Measurements from ENCODE around the gene MDP1. TPM values are rescaled to one million over a fixed set of nuclear protein-coding genes. Genes with fewer than 3 reads are reported as not detected.

The MDP1 gene
- polyA plus RNA-seq, 1 donor = 21.8 TPM

- Histone ChIP-seq H3K27ac (ENCODE audit: low read length) (no peak overlapping the region), H3K4me3 (ENCODE audit: low read length) (no peak overlapping the region), H3K4me1 (ENCODE audit: control insufficient read depth, insufficient read depth, low read length) (peaks cover 21% of the 10 kb centered on the region), H3K36me3 (ENCODE audit: control insufficient read depth, insufficient read depth, low read length) (peaks cover 61% of the 10 kb centered on the region), H3K9me3 (ENCODE audit: control insufficient read depth, low read depth, low read length) (no peaks in the 10 kb centered on the region), H3K27me3 (ENCODE audit: control insufficient read depth, insufficient read depth, low read length) (no peaks in the 10 kb centered on the region)
- no peak for DNase-seq
- 100% methylated on average over 1 of the region's 5 CpGs for WGBS (ENCODE audit: insufficient coverage, low lambda C conversion rate)
These were observed 22.3 kb upstream of the MDP1 start for GRCh38 chr14:24238123-24238522.

- H3K27me3 ChIP-seq (ENCODE audit: control insufficient read depth, insufficient read depth, low read length) = no peaks in the 10 kb centered on the region
- no peaks in the 10 kb centered on the region for H3K9me3 ChIP-seq (ENCODE audit: control insufficient read depth, low read depth, low read length)
- peaks cover 21% of the 10 kb centered on the region for H3K4me1 ChIP-seq (ENCODE audit: control insufficient read depth, insufficient read depth, low read length)
- no peak for DNase-seq
- peaks cover 61% of the 10 kb centered on the region for H3K36me3 ChIP-seq (ENCODE audit: control insufficient read depth, insufficient read depth, low read length)
- H3K27ac ChIP-seq (ENCODE audit: low read length) = no peak overlapping the region
- H3K4me3 ChIP-seq (ENCODE audit: low read length) = no peak overlapping the region
- no CpG with 5 or more reads among the region's 2 CpGs for WGBS (ENCODE audit: insufficient coverage, low lambda C conversion rate)
These were observed 21.6 kb upstream of the MDP1 start for GRCh38 chr14:24237463-24237955.

- no peak overlapping the region for H3K27ac ChIP-seq (ENCODE audit: low read length)
- H3K9me3 ChIP-seq (ENCODE audit: control insufficient read depth, low read depth, low read length) = no peaks in the 10 kb centered on the region
- peaks cover 61% of the 10 kb centered on the region for H3K36me3 ChIP-seq (ENCODE audit: control insufficient read depth, insufficient read depth, low read length)
- no peak overlapping the region for H3K4me3 ChIP-seq (ENCODE audit: low read length)
- DNase-seq = no peak
- WGBS (ENCODE audit: insufficient coverage, low lambda C conversion rate) = no CpG with 5 or more reads among the region's 6 CpGs
- no peaks in the 10 kb centered on the region for H3K27me3 ChIP-seq (ENCODE audit: control insufficient read depth, insufficient read depth, low read length)
- peaks cover 21% of the 10 kb centered on the region for H3K4me1 ChIP-seq (ENCODE audit: control insufficient read depth, insufficient read depth, low read length)
These were observed 21.0 kb upstream of the MDP1 start for GRCh38 chr14:24236689-24237462.

- 93% methylated on average over 3 of the region's 5 CpGs for WGBS (ENCODE audit: insufficient coverage, low lambda C conversion rate)
- Histone ChIP-seq H3K4me1 (ENCODE audit: control insufficient read depth, insufficient read depth, low read length) (peaks cover 18% of the 10 kb centered on the region), H3K9me3 (ENCODE audit: control insufficient read depth, low read depth, low read length) (no peaks in the 10 kb centered on the region), H3K36me3 (ENCODE audit: control insufficient read depth, insufficient read depth, low read length) (peaks cover 59% of the 10 kb centered on the region), H3K27me3 (ENCODE audit: control insufficient read depth, insufficient read depth, low read length) (no peaks in the 10 kb centered on the region), H3K4me3 (ENCODE audit: low read length) (no peak overlapping the region), H3K27ac (ENCODE audit: low read length) (no peak overlapping the region)
- DNase-seq = no peak
These were observed 20.2 kb upstream of the MDP1 start for GRCh38 chr14:24235804-24236688.

- Histone ChIP-seq H3K4me1 (ENCODE audit: control insufficient read depth, insufficient read depth, low read length) (peaks cover 12% of the 10 kb centered on the region), H3K27ac (ENCODE audit: low read length) (no peak overlapping the region), H3K4me3 (ENCODE audit: low read length) (no peak overlapping the region), H3K9me3 (ENCODE audit: control insufficient read depth, low read depth, low read length) (no peaks in the 10 kb centered on the region), H3K36me3 (ENCODE audit: control insufficient read depth, insufficient read depth, low read length) (peaks cover 42% of the 10 kb centered on the region), H3K27me3 (ENCODE audit: control insufficient read depth, insufficient read depth, low read length) (no peaks in the 10 kb centered on the region)
- DNase-seq = no peak
- WGBS (ENCODE audit: insufficient coverage, low lambda C conversion rate) = no CpG with 5 or more reads among the region's 3 CpGs
These were observed 18.5 kb upstream of the MDP1 start for GRCh38 chr14:24234095-24235005.

- WGBS (ENCODE audit: insufficient coverage, low lambda C conversion rate) = 57% methylated on average over 1 of the region's 2 CpGs
- no peaks in the 10 kb centered on the region for H3K9me3 ChIP-seq (ENCODE audit: control insufficient read depth, low read depth, low read length)
- peak overlapping the region; percentile 62 for H3K4me3 ChIP-seq (ENCODE audit: low read length)
- no peaks in the 10 kb centered on the region for H3K27me3 ChIP-seq (ENCODE audit: control insufficient read depth, insufficient read depth, low read length)
- H3K4me1 ChIP-seq (ENCODE audit: control insufficient read depth, insufficient read depth, low read length) = peaks cover 12% of the 10 kb centered on the region
- DNase-seq = no peak
- H3K27ac ChIP-seq (ENCODE audit: low read length) = peak overlapping the region; percentile 75
- H3K36me3 ChIP-seq (ENCODE audit: control insufficient read depth, insufficient read depth, low read length) = peaks cover 35% of the 10 kb centered on the region
These were observed 17.6 kb upstream of the MDP1 start for GRCh38 chr14:24233538-24233866.

- Histone ChIP-seq H3K9me3 (ENCODE audit: control insufficient read depth, low read depth, low read length) (no peaks in the 10 kb centered on the region), H3K27me3 (ENCODE audit: control insufficient read depth, insufficient read depth, low read length) (no peaks in the 10 kb centered on the region), H3K4me1 (ENCODE audit: control insufficient read depth, insufficient read depth, low read length) (peaks cover 12% of the 10 kb centered on the region), H3K27ac (ENCODE audit: low read length) (peak within 1 kb of the TSS; percentile 75), H3K36me3 (ENCODE audit: control insufficient read depth, insufficient read depth, low read length) (peaks cover 33% of the 10 kb centered on the region), H3K4me3 (ENCODE audit: low read length) (peak within 1 kb of the TSS; percentile 62)
- 0% methylated on average over 1 of the region's 38 CpGs for WGBS (ENCODE audit: insufficient coverage, low lambda C conversion rate)
- no peak for DNase-seq
These were observed 17.0 kb upstream of the MDP1 start, which contains the start of gene GMPR2 for GRCh38 chr14:24232645-24233537. Gene GMPR2 (plus strand): TSS chr14:24232929. CDS start chr14:24233254, 325 bp downstream.

GRCh38 chr14:24232121-24232644, 16.3 kb upstream of the MDP1 start, which contains the start of gene NEDD8:
Gene NEDD8 (minus strand): TSS chr14:24232367. CDS start chr14:24232267, 100 bp downstream.
- DNase-seq = peak; percentile 89 to 95
- H3K36me3 ChIP-seq (ENCODE audit: control insufficient read depth, insufficient read depth, low read length) = peaks cover 28% of the 10 kb centered on the region
- H3K27me3 ChIP-seq (ENCODE audit: control insufficient read depth, insufficient read depth, low read length) = no peaks in the 10 kb centered on the region
- H3K27ac ChIP-seq (ENCODE audit: low read length) = peak within 1 kb of the TSS; percentile 75
- no CpG with 5 or more reads among the region's 30 CpGs for WGBS (ENCODE audit: insufficient coverage, low lambda C conversion rate)
- peak within 1 kb of the TSS; percentile 62 for H3K4me3 ChIP-seq (ENCODE audit: low read length)
- H3K4me1 ChIP-seq (ENCODE audit: control insufficient read depth, insufficient read depth, low read length) = peaks cover 12% of the 10 kb centered on the region
- no peaks in the 10 kb centered on the region for H3K9me3 ChIP-seq (ENCODE audit: control insufficient read depth, low read depth, low read length)
